ENCODE results near the gene BMP6. TPM values are rescaled to one million over a fixed set of nuclear protein-coding genes. Genes with fewer than 3 reads are reported as not detected.
A peak's percentile ranks its signal among the peaks of the same experiment; 100 is the strongest.

Gene BMP6
- 1 to 10 TPM; 3.7 to 7.6 (median 7.3) TPM for polyA plus RNA-seq (ENCODE audit: insufficient read length in 4 of 4)

GRCh38 chr6:7725849-7726415, at the start of gene BMP6:
BMP6 (plus strand) TSS chr6:7726099; CDS start chr6:7726956, 857 bp downstream.
- peak; percentile 66 to 82 (median 76) for DNase-seq (ENCODE audit: low read depth in 4 of 4, low spot score in 3 of 4)

GRCh38 chr6:7677229-7677628, 48.7 kb upstream of the BMP6 start:
- DNase-seq (ENCODE audit: low read depth in 4 of 4, low spot score in 3 of 4) = no peak

- no peak for DNase-seq (ENCODE audit: low read depth in 4 of 4, low spot score in 3 of 4)
These were observed 45.4 kb upstream of the BMP6 start for GRCh38 chr6:7680393-7681075.

- DNase-seq (ENCODE audit: low read depth in 4 of 4, low spot score in 3 of 4) = no peak
These were observed 44.5 kb upstream of the BMP6 start for GRCh38 chr6:7681449-7681848.

- DNase-seq (ENCODE audit: low read depth in 4 of 4, low spot score in 3 of 4) = no peak
These were observed 41.8 kb upstream of the BMP6 start for GRCh38 chr6:7684076-7684475.

- DNase-seq (ENCODE audit: low read depth in 4 of 4, low spot score in 3 of 4) = no peak
These were observed 41.1 kb upstream of the BMP6 start for GRCh38 chr6:7684843-7685242.

- no peak for DNase-seq (ENCODE audit: low read depth in 4 of 4, low spot score in 3 of 4)
These were observed 40.6 kb upstream of the BMP6 start for GRCh38 chr6:7685276-7685675.

- no peak for DNase-seq (ENCODE audit: low read depth in 4 of 4, low spot score in 3 of 4)
These were observed 38.5 kb upstream of the BMP6 start for GRCh38 chr6:7687145-7688111.

GRCh38 chr6:7691021-7691420, 34.9 kb upstream of the BMP6 start:
- no peak for DNase-seq (ENCODE audit: low read depth in 4 of 4, low spot score in 3 of 4)

- DNase-seq (ENCODE audit: low read depth in 4 of 4, low spot score in 3 of 4) = no peak
These were observed 34.0 kb upstream of the BMP6 start for GRCh38 chr6:7691675-7692452.

GRCh38 chr6:7692453-7692784, 33.5 kb upstream of the BMP6 start:
- no peak for DNase-seq (ENCODE audit: low read depth in 4 of 4, low spot score in 3 of 4)

- no peak for DNase-seq (ENCODE audit: low read depth in 4 of 4, low spot score in 3 of 4)
These were observed 32.1 kb upstream of the BMP6 start for GRCh38 chr6:7693827-7694226.

- no peak for DNase-seq (ENCODE audit: low read depth in 4 of 4, low spot score in 3 of 4)
These were observed 29.8 kb upstream of the BMP6 start for GRCh38 chr6:7696061-7696460.

GRCh38 chr6:7697432-7697819, 28.5 kb upstream of the BMP6 start:
- DNase-seq (ENCODE audit: low read depth in 4 of 4, low spot score in 3 of 4) = no peak

- no peak for DNase-seq (ENCODE audit: low read depth in 4 of 4, low spot score in 3 of 4)
These were observed 27.9 kb upstream of the BMP6 start for GRCh38 chr6:7697820-7698623.

GRCh38 chr6:7701212-7701834, 24.6 kb upstream of the BMP6 start:
- DNase-seq (ENCODE audit: low read depth in 4 of 4, low spot score in 3 of 4) = no peak

- no peak for DNase-seq (ENCODE audit: low read depth in 4 of 4, low spot score in 3 of 4)
These were observed 22.7 kb upstream of the BMP6 start for GRCh38 chr6:7703148-7703680.

GRCh38 chr6:7705483-7705882, 20.4 kb upstream of the BMP6 start:
- DNase-seq (ENCODE audit: low read depth in 4 of 4, low spot score in 3 of 4) = no peak

- no peak for DNase-seq (ENCODE audit: low read depth in 4 of 4, low spot score in 3 of 4)
These were observed 19.6 kb upstream of the BMP6 start for GRCh38 chr6:7706269-7706668.

Measured in left renal pelvis (tissue), 4 donors.